IMR-90 (cell line): Measurements from ENCODE around the gene P2RY14. TPM values are rescaled to one million over a fixed set of nuclear protein-coding genes. Genes with fewer than 3 reads are reported as not detected.

Experiments
- MAZ ChIP-seq: IDR thresholded peaks from 2 replicates; pipeline ENCODE4 v1.6.1; 2012; ENCODE audit warnings: low read depth, mild to moderate bottlenecking, low read length, improper control_type of control experiment, moderate library complexity, borderline replicate concordance
- POLR2A ChIP-seq: IDR thresholded peaks from 2 replicates; pipeline ENCODE4 v1.6.1; 2012; ENCODE audit warnings: mild to moderate bottlenecking, low read depth, low read length
- polyA plus RNA-seq, 3 experiments: library from polyadenylated mRNA; depleted of rRNA; stranded (reverse); fragments of >200 nt; gene quantifications; 2 replicates each; pipeline ENCODE4 v1.2.3, GENCODE V29; 2012; ENCODE audit warnings: low replicate concordance in 1 of 3
- total RNA-seq: library from RNA; depleted of rRNA; stranded (reverse); fragments of >200 nt; gene quantifications from 2 replicates; pipeline ENCODE4 v1.2.3, GENCODE V29; 2012
- TF ChIP-seq, protein P1 (sequence below): fragments of 150-350 bp; IDR thresholded peaks from 2 replicates; pipeline ENCODE4 v1.6.1; 2016; ENCODE audit warnings: low read depth, mild to moderate bottlenecking, low read length, moderate library complexity, borderline replicate concordance

Gene P2RY14
- total and polyA plus RNA-seq, 2 of the 4 experiments (the other 2 are of a cell fraction) = not detected

DNA sequence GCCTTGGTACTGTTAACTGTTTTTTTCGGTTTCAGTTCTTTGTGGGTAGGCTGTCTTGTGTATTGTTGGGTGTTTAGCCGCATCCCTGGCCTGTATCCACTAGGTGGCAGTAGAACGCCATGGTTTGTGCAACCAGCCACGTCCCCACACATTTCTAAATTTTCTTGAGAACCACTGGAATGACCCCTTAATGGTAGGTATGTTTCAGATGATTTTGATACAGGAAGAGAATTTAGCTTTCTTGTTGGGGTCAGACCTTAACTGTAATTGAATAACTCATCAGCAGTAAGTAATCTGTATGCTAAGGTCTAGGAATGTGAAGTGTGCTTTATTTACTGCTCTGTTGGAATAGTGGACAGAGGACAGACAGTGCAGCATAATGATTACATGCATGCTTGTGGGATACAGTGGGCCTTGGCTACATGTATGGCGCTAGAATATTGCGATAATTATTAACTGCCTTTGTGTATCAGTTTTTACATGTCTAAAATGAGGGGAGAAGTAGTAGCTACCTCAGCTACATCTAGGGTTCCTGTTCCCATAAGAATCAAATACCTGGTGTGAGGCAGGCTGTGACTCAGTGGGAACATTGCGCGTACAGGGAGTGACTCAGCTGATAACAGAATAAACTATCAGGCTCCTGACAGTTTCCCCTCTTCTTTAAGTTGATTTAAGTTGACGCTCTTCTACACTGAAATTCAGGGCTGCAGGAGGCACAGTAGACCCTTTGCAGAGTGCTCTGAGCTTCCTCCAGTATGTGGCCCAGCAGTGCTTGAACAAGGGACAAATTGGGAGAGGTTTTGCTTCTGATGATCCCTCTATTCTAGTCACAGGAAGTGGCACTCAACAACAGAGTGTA lies 50.3 kb downstream of the P2RY14 start (continued):
- TF ChIP-seq, protein P1, sequence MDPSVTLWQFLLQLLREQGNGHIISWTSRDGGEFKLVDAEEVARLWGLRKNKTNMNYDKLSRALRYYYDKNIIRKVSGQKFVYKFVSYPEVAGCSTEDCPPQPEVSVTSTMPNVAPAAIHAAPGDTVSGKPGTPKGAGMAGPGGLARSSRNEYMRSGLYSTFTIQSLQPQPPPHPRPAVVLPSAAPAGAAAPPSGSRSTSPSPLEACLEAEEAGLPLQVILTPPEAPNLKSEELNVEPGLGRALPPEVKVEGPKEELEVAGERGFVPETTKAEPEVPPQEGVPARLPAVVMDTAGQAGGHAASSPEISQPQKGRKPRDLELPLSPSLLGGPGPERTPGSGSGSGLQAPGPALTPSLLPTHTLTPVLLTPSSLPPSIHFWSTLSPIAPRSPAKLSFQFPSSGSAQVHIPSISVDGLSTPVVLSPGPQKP = no peak
- TF ChIP-seq POLR2A = peak; percentile 67
- no peak; the same call in 1 of the 2 replicates for TF ChIP-seq MAZ
